Nephron (organoid): Measurements from ENCODE around the gene LGALS3BP.

Experiments
- H3K27ac Mint-ChIP-seq, 3 experiments: 2 replicates each; pipeline ENCODE4 v1.8.0; 2020; ENCODE audit warnings: mixed read lengths in 3 of 3, mild to moderate bottlenecking in 2 of 3, moderate library complexity in 1 of 3
- H3K27me3 Mint-ChIP-seq: 2 replicates; pipeline ENCODE4 v1.8.0; 2021; ENCODE audit warnings: low read depth, mild to moderate bottlenecking, moderate library complexity, mixed read lengths
- H3K36me3 Mint-ChIP-seq: 2 replicates; pipeline ENCODE4 v1.8.0; 2020; ENCODE audit warnings: low read depth, mixed read lengths
- H3K4me1 Mint-ChIP-seq: 2 replicates; pipeline ENCODE4 v1.8.0; 2020; ENCODE audit warnings: mixed read lengths
- H3K4me3 Mint-ChIP-seq, 3 experiments: 2 replicates each; pipeline ENCODE4 v1.8.0; 2020; ENCODE audit warnings: mild to moderate bottlenecking in 3 of 3, mixed read lengths in 3 of 3, moderate library complexity in 2 of 3
- H3K9me3 Mint-ChIP-seq: 2 replicates; pipeline ENCODE4 v1.8.0; 2020; ENCODE audit warnings: mixed read lengths
- TF ChIP-seq, protein P1 (sequence below), 3 experiments: fragments of 200-600 bp; sonication (generic); IDR thresholded peaks; one replicate each; pipeline ENCODE4 v1.5.0; 2021; ENCODE audit warnings: antibody characterized with exemption in 3 of 3; ENCODE audit not compliant: unreplicated experiment in 3 of 3

The LGALS3BP gene

DNA sequence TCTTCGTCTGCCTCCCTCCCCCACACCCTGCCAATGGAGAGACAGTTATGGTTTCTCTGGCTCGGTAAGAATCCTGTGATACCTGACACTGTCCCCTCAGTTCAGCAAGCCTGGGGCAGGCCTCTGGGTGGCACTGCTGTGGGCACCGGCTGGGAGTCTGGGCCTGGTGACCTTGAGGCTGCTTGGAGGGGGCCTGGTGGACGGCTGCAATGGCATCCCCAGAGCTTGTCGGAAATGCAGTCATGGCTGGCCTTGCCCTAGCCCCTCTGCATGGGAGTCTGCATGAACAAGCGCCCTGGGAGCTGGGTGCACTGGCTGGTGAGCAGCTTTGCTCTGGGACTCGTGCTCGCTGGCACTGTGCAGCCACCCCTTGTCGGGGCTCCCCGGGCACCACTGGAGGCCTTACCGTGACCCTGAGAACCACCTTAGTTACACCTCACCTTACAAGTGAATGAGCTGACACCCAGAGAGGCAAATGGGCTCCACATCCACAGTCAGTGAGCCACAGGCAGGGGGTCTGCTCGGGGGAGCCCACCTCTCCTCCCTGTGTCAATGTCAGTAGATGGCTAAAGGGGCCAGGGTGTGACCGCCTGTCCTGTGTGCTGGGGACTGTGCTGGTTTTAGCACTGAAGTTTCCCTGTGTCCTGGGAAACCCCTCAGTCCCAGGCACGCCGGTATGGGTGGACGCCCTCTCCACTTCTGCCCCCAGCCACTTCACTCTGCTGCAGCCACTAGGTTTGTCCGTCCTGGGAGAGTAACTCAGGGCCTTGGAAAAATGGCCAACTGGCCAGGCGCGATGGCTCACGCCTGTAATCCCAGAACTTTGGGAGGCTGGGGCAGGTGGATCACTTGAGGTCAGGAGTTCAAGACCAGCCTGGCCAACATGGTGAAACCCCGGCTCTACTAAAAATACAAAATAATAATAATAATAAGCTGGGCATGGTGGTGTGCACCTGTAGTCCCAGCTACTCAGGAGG is 1.4 kb downstream of the LGALS3BP start:
- Mint-ChIP-seq H3K4me3 (peak overlapping the region in 2 of 3 experiments; percentile 41 to 58), H3K27ac (peak overlapping the region in 2 of 3 experiments; percentile 37 to 62), H3K4me1 (peaks cover 30% of the 10 kb centered on the region), H3K36me3 (no peaks in the 10 kb centered on the region), H3K27me3 (peaks cover 3% of the 10 kb centered on the region), H3K9me3 (no peaks in the 10 kb centered on the region)
- TF ChIP-seq, protein P1, sequence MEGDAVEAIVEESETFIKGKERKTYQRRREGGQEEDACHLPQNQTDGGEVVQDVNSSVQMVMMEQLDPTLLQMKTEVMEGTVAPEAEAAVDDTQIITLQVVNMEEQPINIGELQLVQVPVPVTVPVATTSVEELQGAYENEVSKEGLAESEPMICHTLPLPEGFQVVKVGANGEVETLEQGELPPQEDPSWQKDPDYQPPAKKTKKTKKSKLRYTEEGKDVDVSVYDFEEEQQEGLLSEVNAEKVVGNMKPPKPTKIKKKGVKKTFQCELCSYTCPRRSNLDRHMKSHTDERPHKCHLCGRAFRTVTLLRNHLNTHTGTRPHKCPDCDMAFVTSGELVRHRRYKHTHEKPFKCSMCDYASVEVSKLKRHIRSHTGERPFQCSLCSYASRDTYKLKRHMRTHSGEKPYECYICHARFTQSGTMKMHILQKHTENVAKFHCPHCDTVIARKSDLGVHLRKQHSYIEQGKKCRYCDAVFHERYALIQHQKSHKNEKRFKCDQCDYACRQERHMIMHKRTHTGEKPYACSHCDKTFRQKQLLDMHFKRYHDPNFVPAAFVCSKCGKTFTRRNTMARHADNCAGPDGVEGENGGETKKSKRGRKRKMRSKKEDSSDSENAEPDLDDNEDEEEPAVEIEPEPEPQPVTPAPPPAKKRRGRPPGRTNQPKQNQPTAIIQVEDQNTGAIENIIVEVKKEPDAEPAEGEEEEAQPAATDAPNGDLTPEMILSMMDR (IDR thresholded peaks at IDR 0.05; ENCODE audit: unreplicated experiment in 3 of 3) = no peak

DNA sequence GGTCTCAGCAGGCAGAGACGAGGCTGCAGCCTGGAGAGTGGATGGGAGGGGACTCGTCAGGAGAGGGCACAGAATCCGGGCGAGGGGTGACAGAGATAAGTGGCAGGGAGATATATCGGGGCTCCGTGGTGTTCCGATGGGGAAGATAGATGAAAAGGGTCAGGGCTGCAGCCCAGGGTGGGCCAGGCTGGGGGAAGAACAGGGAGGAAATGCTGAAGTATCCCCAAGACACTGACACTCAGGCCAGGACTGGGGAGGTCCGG is 2.1 kb downstream of the LGALS3BP start:
- no peaks in the 10 kb centered on the region for H3K36me3 Mint-ChIP-seq
- H3K4me1 Mint-ChIP-seq = peaks cover 30% of the 10 kb centered on the region
- peak overlapping the region in 2 of 3 experiments; percentile 37 to 62 for H3K27ac Mint-ChIP-seq
- peak overlapping the region in 2 of 3 experiments; percentile 41 to 58 for H3K4me3 Mint-ChIP-seq
- no peaks in the 10 kb centered on the region for H3K9me3 Mint-ChIP-seq
- TF ChIP-seq, protein P1 (IDR thresholded peaks at IDR 0.05; ENCODE audit: unreplicated experiment in 3 of 3) = no peak
- peaks cover 3% of the 10 kb centered on the region for H3K27me3 Mint-ChIP-seq

DNA sequence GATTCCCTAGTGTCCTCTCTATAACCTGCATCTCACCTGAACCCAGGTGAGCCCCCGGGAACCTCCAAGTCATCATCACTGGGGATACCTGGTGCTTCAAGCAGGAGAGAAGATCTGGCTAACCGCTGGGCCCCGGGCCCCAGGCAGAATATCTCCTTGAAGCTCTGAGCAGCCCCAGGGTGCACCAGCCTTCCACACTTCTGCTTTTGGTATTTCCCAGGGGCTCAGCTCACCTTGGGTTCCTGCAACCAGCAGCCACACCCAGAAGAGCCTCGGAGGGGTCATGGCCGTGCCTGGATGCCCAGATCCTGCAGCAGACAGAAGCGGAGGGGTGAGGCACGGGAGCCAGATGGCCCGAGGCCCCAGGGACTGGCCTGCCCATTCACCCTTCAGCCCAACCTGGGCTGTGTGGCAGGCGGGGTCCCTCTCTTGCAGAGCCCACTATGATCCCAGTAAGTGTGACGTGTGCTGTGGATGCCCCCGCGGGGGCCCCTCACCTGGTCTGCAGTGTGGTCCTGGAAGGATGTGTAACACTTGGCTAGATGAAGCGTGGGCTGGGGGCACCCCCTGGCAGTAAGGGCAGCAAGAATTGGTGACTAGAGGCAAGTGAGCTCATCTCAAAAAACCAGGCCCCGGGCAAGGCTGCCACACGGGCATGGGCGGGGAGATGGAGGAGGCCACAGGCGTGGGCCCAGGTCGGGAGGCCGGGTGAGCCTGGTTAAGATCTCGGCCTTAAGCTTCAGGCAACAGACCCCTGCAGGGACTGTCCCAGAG is 2.6 kb downstream of the LGALS3BP start:
- peak overlapping the region; percentile 37 to 58 (median 41) for H3K4me3 Mint-ChIP-seq

DNA sequence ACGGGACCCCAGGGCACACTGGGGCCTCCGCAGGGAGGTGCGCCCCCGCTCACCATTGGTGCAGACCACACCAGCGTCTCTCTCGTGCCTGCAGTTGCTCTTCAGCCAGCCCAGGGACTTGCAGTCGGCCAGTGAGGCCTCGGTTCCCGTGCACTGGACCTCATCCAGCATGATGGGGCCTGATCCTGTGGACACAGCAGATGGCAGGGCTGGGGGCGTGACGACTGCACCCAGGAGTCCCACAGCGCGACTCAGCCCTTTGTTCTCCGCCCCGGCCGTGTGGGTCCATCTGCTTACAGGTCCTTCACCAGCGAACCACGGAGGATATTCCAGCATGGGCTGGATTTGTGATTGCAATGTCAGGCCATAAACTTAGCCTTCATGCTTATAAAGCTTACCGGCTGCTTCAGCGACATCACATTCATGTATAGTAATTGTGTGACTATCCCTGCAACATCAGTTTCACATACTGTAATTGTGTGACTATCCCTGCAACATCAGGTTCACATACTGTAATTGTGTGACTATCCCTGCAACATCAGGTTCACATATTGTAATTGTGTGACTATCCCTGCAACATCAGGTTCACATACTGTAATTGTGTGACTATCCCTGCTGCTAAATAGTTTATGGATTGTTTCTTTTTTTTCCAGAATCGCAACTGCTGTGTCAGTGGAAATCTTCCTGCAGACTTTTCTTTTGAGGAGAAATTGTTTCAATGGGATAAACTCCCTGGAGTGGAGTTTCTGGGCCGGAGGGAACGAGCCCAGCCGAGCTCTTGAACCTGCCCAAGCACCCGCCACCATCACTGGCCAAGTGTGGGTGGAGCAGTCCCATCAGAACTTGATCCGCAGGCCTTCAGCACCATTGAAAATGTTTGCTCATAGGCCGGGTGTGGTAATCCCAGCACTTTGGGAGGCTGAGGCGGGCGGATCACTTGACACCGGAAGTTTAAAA is 4.8 kb downstream of the LGALS3BP start:
- Mint-ChIP-seq H3K4me3 (peak overlapping the region; percentile 55 to 80 (median 76)), H3K27ac (peak overlapping the region; percentile 96 to 99 (median 98)), H3K4me1 (peaks cover 34% of the 10 kb centered on the region), H3K27me3 (peaks cover 7% of the 10 kb centered on the region), H3K36me3 (no peaks in the 10 kb centered on the region), H3K9me3 (no peaks in the 10 kb centered on the region)
- TF ChIP-seq, protein P1 (IDR thresholded peaks at IDR 0.05; ENCODE audit: unreplicated experiment in 3 of 3) = no peak

More for the DNA sequence above, 2.6 kb downstream of the LGALS3BP start:
- TF ChIP-seq, protein P1 (IDR thresholded peaks at IDR 0.05; ENCODE audit: unreplicated experiment in 3 of 3) = no peak
- Mint-ChIP-seq H3K27ac (peak overlapping the region in 2 of 3 experiments; percentile 37 to 62), H3K36me3 (no peaks in the 10 kb centered on the region), H3K4me1 (peaks cover 35% of the 10 kb centered on the region), H3K9me3 (no peaks in the 10 kb centered on the region), H3K27me3 (peaks cover 3% of the 10 kb centered on the region)

DNA sequence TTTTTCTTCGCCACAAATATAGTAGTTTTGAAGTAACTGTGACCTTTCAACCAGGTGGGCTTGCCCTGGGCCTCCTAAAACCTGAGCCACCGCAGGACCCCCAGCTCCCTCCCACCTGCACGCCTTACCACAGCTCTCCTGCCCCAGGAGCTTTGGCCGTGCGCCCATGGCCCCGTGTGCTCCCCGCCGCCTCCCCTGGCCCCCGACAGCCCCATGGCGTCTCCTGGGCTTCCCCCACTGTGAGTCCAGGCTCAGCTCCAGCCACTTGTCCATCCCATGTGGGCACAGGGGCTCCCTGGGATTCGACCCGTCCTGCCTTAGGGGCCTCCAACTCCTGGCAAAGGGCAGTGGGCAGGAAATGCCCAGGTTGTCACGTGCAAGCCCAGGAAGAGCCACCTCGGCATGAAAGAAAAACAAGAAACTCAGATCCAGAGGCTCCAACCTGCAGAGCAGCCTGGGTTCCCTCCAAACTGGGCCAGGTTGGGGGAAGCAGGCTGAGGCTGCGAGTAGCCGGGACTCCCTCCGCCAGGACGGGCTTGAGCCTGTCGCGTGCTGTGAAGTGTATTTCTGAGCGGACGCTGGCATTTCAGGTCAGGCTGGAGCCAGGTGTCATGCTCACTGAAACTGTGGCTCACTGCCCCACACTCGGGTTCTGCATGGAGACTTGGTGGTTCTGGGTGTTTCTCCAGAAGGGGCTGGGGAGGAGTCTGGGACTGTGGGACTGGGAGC is 5.8 kb downstream of the LGALS3BP start:
- no peaks in the 10 kb centered on the region for H3K9me3 Mint-ChIP-seq
- peak overlapping the region in 1 of 3 experiments; percentile 98 for H3K27ac Mint-ChIP-seq
- H3K4me1 Mint-ChIP-seq = peaks cover 34% of the 10 kb centered on the region
- no peaks in the 10 kb centered on the region for H3K36me3 Mint-ChIP-seq
- TF ChIP-seq, protein P1 (IDR thresholded peaks at IDR 0.05; ENCODE audit: unreplicated experiment in 3 of 3) = no peak
- peaks cover 7% of the 10 kb centered on the region for H3K27me3 Mint-ChIP-seq
- H3K4me3 Mint-ChIP-seq = no peak overlapping the region
